Activated naive CD8-positive, alpha-beta T cell treated with anti-CD3 and anti-CD28 coated beads, Interleukin-2, amount 50 U/mL, for 24 hours (primary cell): ENCODE data around the gene SLC38A4.
"Not testable (repeated sequence)": the region's sequence is repeated elsewhere in the genome, so short reads cannot be mapped to it uniquely, and the experiment has no call there.

Source experiments
- ATAC-seq: fragments of 150-1000 bp; cut with Tn5 transposase; one replicate; pipeline ENCODE4 v1.10.0; 2021
- DNase-seq: peaks from one replicate; pipeline ENCODE4 v3.0.0; 2021
- H3K27ac Mint-ChIP-seq: one replicate; pipeline ENCODE4 v1.8.0; 2021; ENCODE audit warnings: mild to moderate bottlenecking, mixed read lengths
- H3K27me3 Mint-ChIP-seq: one replicate; pipeline ENCODE4 v1.8.0; 2021; ENCODE audit warnings: mixed read lengths
- H3K36me3 Mint-ChIP-seq: one replicate; pipeline ENCODE4 v1.8.0; 2021; ENCODE audit warnings: low read depth, mixed read lengths
- H3K4me1 Mint-ChIP-seq: one replicate; pipeline ENCODE4 v1.8.0; 2021; ENCODE audit warnings: mixed read lengths
- H3K4me3 Mint-ChIP-seq: one replicate; pipeline ENCODE4 v1.8.0; 2021; ENCODE audit warnings: mild to moderate bottlenecking, moderate library complexity, mixed read lengths
- H3K9me3 Mint-ChIP-seq: one replicate; pipeline ENCODE4 v1.8.0; 2021; ENCODE audit warnings: mixed read lengths

Gene SLC38A4

GRCh38 chr12:46825591-46826414 is at the start of gene SLC38A4:
SLC38A4 (minus strand) TSS chr12:46825997; CDS start chr12:46793071, 32,926 bp downstream.
- H3K4me1 Mint-ChIP-seq: peaks cover 1% of the 10 kb centered on the region
- no peak within 1 kb of the TSS for H3K4me3 Mint-ChIP-seq
- no peaks in the 10 kb centered on the region for H3K36me3 Mint-ChIP-seq
- H3K27me3 Mint-ChIP-seq: peaks cover 47% of the 10 kb centered on the region
- DNase-seq (no peak), ATAC-seq (no peak)
- no peaks in the 10 kb centered on the region for H3K9me3 Mint-ChIP-seq
- no peak within 1 kb of the TSS for H3K27ac Mint-ChIP-seq

GRCh38 chr12:46875095-46875494 is 49.3 kb upstream of the SLC38A4 start:
- H3K4me3 Mint-ChIP-seq: no peak overlapping the region
- peaks cover 12% of the 10 kb centered on the region for H3K9me3 Mint-ChIP-seq
- no peaks in the 10 kb centered on the region for H3K4me1 Mint-ChIP-seq
- ATAC-seq (no peak), DNase-seq (no peak)
- H3K27ac Mint-ChIP-seq: no peak overlapping the region
- H3K27me3 Mint-ChIP-seq: peaks cover 14% of the 10 kb centered on the region
- H3K36me3 Mint-ChIP-seq: peaks cover 4% of the 10 kb centered on the region

- no peak for DNase-seq
- no peak overlapping the region for H3K4me3 Mint-ChIP-seq
- peaks cover 14% of the 10 kb centered on the region for H3K27me3 Mint-ChIP-seq
- ATAC-seq: no peak
- no peak overlapping the region for H3K27ac Mint-ChIP-seq
- H3K9me3 Mint-ChIP-seq: peaks cover 12% of the 10 kb centered on the region
- H3K4me1 Mint-ChIP-seq: no peaks in the 10 kb centered on the region
- peaks cover 4% of the 10 kb centered on the region for H3K36me3 Mint-ChIP-seq
These were observed 48.8 kb upstream of the SLC38A4 start for GRCh38 chr12:46874642-46875041.

- Mint-ChIP-seq H3K36me3 (peaks cover 4% of the 10 kb centered on the region), H3K4me3 (no peak overlapping the region), H3K4me1 (no peaks in the 10 kb centered on the region), H3K27ac (no peak overlapping the region), H3K9me3 (peaks cover 7% of the 10 kb centered on the region), H3K27me3 (peaks cover 4% of the 10 kb centered on the region)
- DNase-seq: no peak
- ATAC-seq: no peak
These were observed 46.3 kb upstream of the SLC38A4 start for GRCh38 chr12:46872135-46872534.

- Mint-ChIP-seq H3K27ac (no peak overlapping the region), H3K36me3 (no peaks in the 10 kb centered on the region), H3K4me1 (no peaks in the 10 kb centered on the region), H3K9me3 (peaks cover 9% of the 10 kb centered on the region), H3K27me3 (no peaks in the 10 kb centered on the region), H3K4me3 (no peak overlapping the region)
- DNase-seq (no peak), ATAC-seq (no peak)
These were observed 39.5 kb upstream of the SLC38A4 start for GRCh38 chr12:46865311-46865710.

- Mint-ChIP-seq H3K27me3 (no peaks in the 10 kb centered on the region), H3K4me3 (no peak overlapping the region), H3K4me1 (no peaks in the 10 kb centered on the region), H3K27ac (no peak overlapping the region), H3K9me3 (peaks cover 27% of the 10 kb centered on the region), H3K36me3 (peaks cover 2% of the 10 kb centered on the region)
- ATAC-seq (no peak), DNase-seq (no peak)
These were observed 32.6 kb upstream of the SLC38A4 start for GRCh38 chr12:46858368-46858767.

GRCh38 chr12:46857486-46857885 is 31.7 kb upstream of the SLC38A4 start:
- Mint-ChIP-seq H3K4me1 (no peaks in the 10 kb centered on the region), H3K27me3 (no peaks in the 10 kb centered on the region), H3K4me3 (no peak overlapping the region), H3K27ac (no peak overlapping the region), H3K9me3 (peaks cover 27% of the 10 kb centered on the region), H3K36me3 (peaks cover 2% of the 10 kb centered on the region)
- DNase-seq (no peak), ATAC-seq (no peak)

GRCh38 chr12:46855760-46856159 is 30.0 kb upstream of the SLC38A4 start:
- Mint-ChIP-seq H3K36me3 (peaks cover 2% of the 10 kb centered on the region), H3K4me3 (no peak overlapping the region), H3K27me3 (no peaks in the 10 kb centered on the region), H3K9me3 (peaks cover 24% of the 10 kb centered on the region), H3K4me1 (no peaks in the 10 kb centered on the region), H3K27ac (no peak overlapping the region)
- no peak for ATAC-seq
- no peak for DNase-seq

- not testable (repeated sequence) for DNase-seq, H3K36me3 Mint-ChIP-seq, H3K4me3 Mint-ChIP-seq, H3K27ac Mint-ChIP-seq, ATAC-seq, H3K4me1 Mint-ChIP-seq, H3K27me3 Mint-ChIP-seq
- peaks cover 24% of the 10 kb centered on the region for H3K9me3 Mint-ChIP-seq
These were observed 28.4 kb upstream of the SLC38A4 start for GRCh38 chr12:46854188-46854587.

- H3K9me3 Mint-ChIP-seq, DNase-seq, H3K27me3 Mint-ChIP-seq, ATAC-seq, H3K36me3 Mint-ChIP-seq, H3K27ac Mint-ChIP-seq, H3K4me3 Mint-ChIP-seq, H3K4me1 Mint-ChIP-seq: not testable (repeated sequence)
These were observed 23.0 kb upstream of the SLC38A4 start for GRCh38 chr12:46848792-46849191.

GRCh38 chr12:46847001-46847400 is 21.2 kb upstream of the SLC38A4 start:
- peaks cover 8% of the 10 kb centered on the region for H3K27me3 Mint-ChIP-seq
- no peak for DNase-seq
- no peaks in the 10 kb centered on the region for H3K36me3 Mint-ChIP-seq
- no peak overlapping the region for H3K27ac Mint-ChIP-seq
- no peak for ATAC-seq
- H3K9me3 Mint-ChIP-seq: peaks cover 8% of the 10 kb centered on the region
- H3K4me1 Mint-ChIP-seq: no peaks in the 10 kb centered on the region
- no peak overlapping the region for H3K4me3 Mint-ChIP-seq

GRCh38 chr12:46843811-46844210 is 18.0 kb upstream of the SLC38A4 start:
- H3K27me3 Mint-ChIP-seq: peaks cover 10% of the 10 kb centered on the region
- ATAC-seq (no peak), DNase-seq (no peak)
- H3K4me1 Mint-ChIP-seq: no peaks in the 10 kb centered on the region
- no peak overlapping the region for H3K4me3 Mint-ChIP-seq
- no peaks in the 10 kb centered on the region for H3K36me3 Mint-ChIP-seq
- H3K9me3 Mint-ChIP-seq: peaks cover 4% of the 10 kb centered on the region
- no peak overlapping the region for H3K27ac Mint-ChIP-seq

- peaks cover 8% of the 10 kb centered on the region for H3K27me3 Mint-ChIP-seq
- no peak overlapping the region for H3K27ac Mint-ChIP-seq
- DNase-seq (no peak), ATAC-seq (no peak)
- no peak overlapping the region for H3K4me3 Mint-ChIP-seq
- H3K9me3 Mint-ChIP-seq: no peaks in the 10 kb centered on the region
- H3K4me1 Mint-ChIP-seq: no peaks in the 10 kb centered on the region
- H3K36me3 Mint-ChIP-seq: no peaks in the 10 kb centered on the region
These were observed 16.1 kb upstream of the SLC38A4 start for GRCh38 chr12:46841891-46842290.

- no peaks in the 10 kb centered on the region for H3K9me3 Mint-ChIP-seq
- ATAC-seq (no peak), DNase-seq (no peak)
- H3K36me3 Mint-ChIP-seq: no peaks in the 10 kb centered on the region
- H3K4me3 Mint-ChIP-seq: no peak overlapping the region
- H3K27ac Mint-ChIP-seq: no peak overlapping the region
- H3K4me1 Mint-ChIP-seq: no peaks in the 10 kb centered on the region
- H3K27me3 Mint-ChIP-seq: peaks cover 14% of the 10 kb centered on the region
These were observed 14.2 kb upstream of the SLC38A4 start for GRCh38 chr12:46839964-46840363.

- Mint-ChIP-seq H3K36me3 (no peaks in the 10 kb centered on the region), H3K9me3 (no peaks in the 10 kb centered on the region), H3K27me3 (peaks cover 21% of the 10 kb centered on the region), H3K4me1 (no peaks in the 10 kb centered on the region), H3K27ac (no peak overlapping the region), H3K4me3 (no peak overlapping the region)
- ATAC-seq (no peak), DNase-seq (no peak)
These were observed 13.4 kb upstream of the SLC38A4 start for GRCh38 chr12:46839232-46839631.
